Common myeloid progenitor, CD34-positive (primary cell): ENCODE results near the gene MLLT11. TPM values are rescaled to one million over a fixed set of nuclear protein-coding genes. Genes with fewer than 3 reads are reported as not detected.

Experiments used
- CTCF ChIA-PET: fragments of 350-600 bp; sonication (Branson Sonifier 250); formaldehyde crosslinking; loops from one replicate; lab custom pipeline; 2021; ENCODE audit warnings: antibody characterized with exemption; lab: Charles Lee
- POLR2A ChIA-PET: fragments of 350-600 bp; sonication (Branson Sonifier 250); formaldehyde crosslinking; loops from one replicate; lab custom pipeline; 2021; ENCODE audit warnings: antibody characterized with exemption; lab: Charles Lee
- DNase-seq, 3 donors: peaks; one replicate each; pipeline versions ENCODE4 v3.0.0 to v3.0.0-alpha.2; 2013
- H3K27ac ChIP-seq, 2 experiments: 1 replicate in 1 of 2; 2 replicates in 1 of 2; pipeline ENCODE4 v1.7.0; 2013; ENCODE audit warnings: inconsistent platforms in 2 of 2, low read length in 2 of 2, mild to moderate bottlenecking in 2 of 2, low read depth in 1 of 2, moderate library complexity in 1 of 2; ENCODE audit not compliant: severe bottlenecking in 2 of 2, insufficient read depth in 1 of 2, poor library complexity in 1 of 2
- H3K27me3 ChIP-seq, 5 experiments: replicated peaks in 2 of 5; 1 replicate in 3 of 5; 2 replicates in 2 of 5; pipeline versions ENCODE4 v1.6.1 to v1.7.0; 2013; ENCODE audit warnings: low read length in 4 of 5, mild to moderate bottlenecking in 2 of 5, moderate library complexity in 2 of 5, inconsistent platforms in 1 of 5; ENCODE audit not compliant: insufficient read depth in 5 of 5, control insufficient read depth in 4 of 5
- H3K36me3 ChIP-seq, 4 experiments: 1 replicate in 2 of 4; 2 replicates in 2 of 4; pipeline versions ENCODE4 v1.6.1 to v1.7.0; 2013; ENCODE audit warnings: low read length in 3 of 4, control low read depth in 1 of 4, mild to moderate bottlenecking in 1 of 4; ENCODE audit not compliant: control insufficient read depth in 4 of 4, insufficient read depth in 4 of 4
- H3K4me1 ChIP-seq, 4 experiments: 1 replicate in 3 of 4; 2 replicates in 1 of 4; pipeline versions ENCODE4 v1.6.1 to v1.7.1; 2013; ENCODE audit warnings: low read length in 3 of 4, mild to moderate bottlenecking in 3 of 4, control low read depth in 1 of 4, inconsistent platforms in 1 of 4, moderate library complexity in 1 of 4; ENCODE audit not compliant: control insufficient read depth in 4 of 4, insufficient read depth in 4 of 4; ENCODE audit errors: control extremely low read depth in 1 of 4
- H3K4me3 ChIP-seq, 7 experiments: 1 replicate in 4 of 7; 2 replicates in 3 of 7; pipeline versions ENCODE4 v1.5.1 to v1.7.0; 2013; ENCODE audit warnings: mild to moderate bottlenecking in 7 of 7, low read length in 6 of 7, moderate library complexity in 6 of 7, inconsistent platforms in 2 of 7, low read depth in 2 of 7, control low read depth in 1 of 7; ENCODE audit not compliant: insufficient read depth in 4 of 7, control insufficient read depth in 1 of 7; ENCODE audit errors: extremely low read depth in 1 of 7
- H3K9me3 ChIP-seq, 5 experiments: 1 replicate in 4 of 5; 2 replicates in 1 of 5; pipeline versions ENCODE4 v1.6.1 to v1.7.1; 2013; ENCODE audit warnings: low read length in 4 of 5, mild to moderate bottlenecking in 2 of 5, inconsistent platforms in 1 of 5, low read depth in 1 of 5, moderate library complexity in 1 of 5; ENCODE audit not compliant: control insufficient read depth in 4 of 5, insufficient read depth in 2 of 5; ENCODE audit errors: control extremely low read depth in 1 of 5
- WGBS: methylation state at CpG from one replicate; pipeline ENCODE4 v1.1.5; 2013; ENCODE audit not compliant: insufficient coverage; 5-methylcytosine and 5-hydroxymethylcytosine counted together
- polyA plus RNA-seq: library from polyadenylated mRNA; unstranded; fragments of 120-200 nt; gene quantifications from one replicate; pipeline ENCODE4 v1.2.1, GENCODE V29; 2013

MLLT11 gene
- 9.7 TPM for polyA plus RNA-seq

- Histone ChIP-seq H3K4me3 (peak within 1 kb of the TSS; percentile 66 to 98 (median 95)), H3K4me1 (peaks cover 18 to 64% (median 51%) of the 10 kb centered on the region in 4 experiments), H3K27ac (peak within 1 kb of the TSS; percentile 79 to 93), H3K9me3 (no peaks in the 10 kb centered on the region), H3K27me3 (no peaks in the 10 kb centered on the region), H3K36me3 (peaks cover 0 to 19% (median 4%) of the 10 kb centered on the region in 4 experiments)
- POLR2A ChIA-PET: interaction anchor here (0.6 to 3.6 kb wide), 4 partner anchors 9 to 26 kb away, joined by 3 to 19 read pairs (median 4); partner anchors contain the start of gene GABPB2
- WGBS: 0% methylated on average over 12 of the region's 15 CpGs
- CTCF ChIA-PET: interaction anchor here (0.8 to 7.6 kb wide), 13 partner anchors 9 to 100 kb away, joined by 3 to 59 read pairs (median 4); partner anchors contain the start of genes C1orf56, GABPB2 and MINDY1
- DNase-seq: peak; percentile 55 to 71 (median 68)
Measured at GRCh38 chr1:151060007-151060656, at the start of gene MLLT11. MLLT11 (plus strand) TSS chr1:151060397; CDS start chr1:151067225, 6,828 bp downstream.

GRCh38 chr1:151011154-151011850 is 48.9 kb upstream of the MLLT11 start:
- Histone ChIP-seq H3K4me1 (peaks cover 27 to 74% (median 61%) of the 10 kb centered on the region in 4 experiments), H3K4me3 (peak overlapping the region in 3 of 7 experiments; percentile 1 to 42 (median 12)), H3K27ac (peak overlapping the region; percentile 30 to 45), H3K9me3 (no peaks in the 10 kb centered on the region), H3K36me3 (no peaks in the 10 kb centered on the region), H3K27me3 (no peaks in the 10 kb centered on the region)
- CTCF ChIA-PET: interaction anchor here (0.7 to 1.9 kb wide), 5 partner anchors 13 to 60 kb away, joined by 3 to 7 read pairs (median 4); no protein-coding TSS in a partner anchor
- WGBS: 71% methylated on average over 1 of the region's 4 CpGs
- peak in 2 of 3 donors; percentile 80 to 85 for DNase-seq
- POLR2A ChIA-PET: interaction anchor here (0.6 to 0.7 kb wide), 2 partner anchors 240 to 246 kb away, joined by 4 to 5 read pairs; partner anchors contain the start of gene CTSS

- ChIA-PET CTCF (interaction anchor here (1.0 to 1.9 kb wide), 3 partner anchors 11 to 31 kb away, joined by 3 to 7 read pairs (median 3); partner anchors contain the start of gene ANXA9), POLR2A (no interaction called here)
- no peaks in the 10 kb centered on the region for H3K9me3 ChIP-seq
- H3K27me3 ChIP-seq: no peaks in the 10 kb centered on the region
- WGBS: 96% methylated on average over 11 of the region's 14 CpGs
- peaks cover 21 to 58% (median 46%) of the 10 kb centered on the region in 4 experiments for H3K4me1 ChIP-seq
- H3K36me3 ChIP-seq: peaks cover 0 to 5% (median 2%) of the 10 kb centered on the region in 4 experiments
- no peak for DNase-seq
- no peak overlapping the region for H3K4me3 ChIP-seq
- peak overlapping the region in 1 of 2 experiments; percentile 59 for H3K27ac ChIP-seq
Measured at GRCh38 chr1:151012684-151013471, 47.3 kb upstream of the MLLT11 start.

GRCh38 chr1:151013518-151013917 is 46.7 kb upstream of the MLLT11 start:
- ChIA-PET POLR2A (no interaction called here), CTCF (no interaction called here)
- peaks cover 0 to 9% (median 6%) of the 10 kb centered on the region in 4 experiments for H3K36me3 ChIP-seq
- H3K4me1 ChIP-seq: peaks cover 19 to 55% (median 43%) of the 10 kb centered on the region in 4 experiments
- H3K4me3 ChIP-seq: no peak overlapping the region
- no peaks in the 10 kb centered on the region for H3K27me3 ChIP-seq
- WGBS: 32% methylated on average over 2 of the region's 2 CpGs
- peak in 2 of 3 donors; percentile 71 to 84 for DNase-seq
- peak overlapping the region in 1 of 2 experiments; percentile 32 for H3K27ac ChIP-seq
- no peaks in the 10 kb centered on the region for H3K9me3 ChIP-seq

GRCh38 chr1:151024540-151025146 is 35.6 kb upstream of the MLLT11 start:
- 17% methylated on average over 1 of the region's 6 CpGs for WGBS

GRCh38 chr1:151026460-151026859 is 33.7 kb upstream of the MLLT11 start:
- ChIA-PET POLR2A (no interaction called here), CTCF (interaction anchor here (0.6 to 6.8 kb wide), 12 partner anchors 10 to 288 kb away, joined by 3 to 54 read pairs (median 7); partner anchors contain the start of genes BNIPL, C1orf56, CDC42SE1 and GABPB2)
- H3K9me3 ChIP-seq: no peaks in the 10 kb centered on the region
- H3K27ac ChIP-seq: no peak overlapping the region
- DNase-seq: no peak
- peaks cover 16 to 49% (median 44%) of the 10 kb centered on the region in 4 experiments for H3K36me3 ChIP-seq
- peaks cover 0 to 4% (median 1%) of the 10 kb centered on the region in 4 experiments for H3K4me1 ChIP-seq
- H3K4me3 ChIP-seq: no peak overlapping the region
- H3K27me3 ChIP-seq: no peaks in the 10 kb centered on the region

More at GRCh38 chr1:151024540-151025146, 35.6 kb upstream of the MLLT11 start:
- ChIA-PET POLR2A (interaction anchor here (0.6 kb wide), 1 partner anchor 75 kb away, joined by 3 read pairs; no protein-coding TSS in a partner anchor), CTCF (interaction anchor here (0.8 to 6.8 kb wide), 27 partner anchors 9 to 221 kb away, joined by 3 to 54 read pairs (median 4); partner anchors contain the start of genes BNIPL, C1orf56, CDC42SE1 and GABPB2)
- Histone ChIP-seq H3K4me3 (peak overlapping the region in 2 of 7 experiments; percentile 25 to 29), H3K36me3 (peaks cover 11 to 33% (median 31%) of the 10 kb centered on the region in 4 experiments), H3K27me3 (no peaks in the 10 kb centered on the region), H3K27ac (no peak overlapping the region), H3K9me3 (no peaks in the 10 kb centered on the region), H3K4me1 (peaks cover 0 to 4% (median 1%) of the 10 kb centered on the region in 4 experiments)
- peak; percentile 87 to 92 (median 88) for DNase-seq
